ENCODE measurements around the gene HNMT. TPM values are rescaled to one million over a fixed set of nuclear protein-coding genes. Genes with fewer than 3 reads are reported as not detected.

The HNMT gene
- polyA plus RNA-seq, 1 donor from 2014 or later: not detected

- no peaks in the 10 kb centered on the region for H3K9me2 ChIP-seq (ENCODE audit: insufficient read depth, low read length)
- no peak overlapping the region for H3K9ac ChIP-seq (ENCODE audit: low read length)
- no peak overlapping the region for H3K4me2 ChIP-seq (ENCODE audit: low read length)
- no peak for TF ChIP-seq MXI1 (conservative IDR thresholded peaks at IDR 0.05; ENCODE audit: poor library complexity, severe bottlenecking)
- TF ChIP-seq POLR2AphosphoS5 (IDR thresholded peaks at IDR 0.05): no peak
- TF ChIP-seq TAF1 (IDR thresholded peaks at IDR 0.05; ENCODE audit: low read depth): no peak
- TF ChIP-seq EZH2 (IDR thresholded peaks at IDR 0.05; ENCODE audit: borderline replicate concordance, insufficient read depth, low read length, poor library complexity, severe bottlenecking): no peak
- TF ChIP-seq SMC3 (conservative IDR thresholded peaks at IDR 0.05; ENCODE audit: poor library complexity): no peak
- TF ChIP-seq CTCF (IDR thresholded peaks at IDR 0.05; ENCODE audit: poor library complexity, severe bottlenecking): no peak
- TF ChIP-seq RAD21 (conservative IDR thresholded peaks at IDR 0.05): no peak
- TF ChIP-seq EP300 (conservative IDR thresholded peaks at IDR 0.05; ENCODE audit: poor library complexity, severe bottlenecking): no peak
- no peak for TF ChIP-seq REST (IDR thresholded peaks at IDR 0.05; ENCODE audit: borderline replicate concordance)
- no peaks in the 10 kb centered on the region for H4K20me1 ChIP-seq (ENCODE audit: insufficient read depth)
- no peaks in the 10 kb centered on the region for H3K79me2 ChIP-seq (replicated peaks; ENCODE audit: insufficient read depth, low read length)
- H3K36me3 ChIP-seq (ENCODE audit: insufficient read depth, low read length): no peaks in the 10 kb centered on the region
- H3F3A ChIP-seq (ENCODE audit: insufficient read depth, low read length, poor library complexity, severe bottlenecking): no peaks in the 10 kb centered on the region
- H3K4me3 ChIP-seq (ENCODE audit: low read length): no peak overlapping the region
- no peak overlapping the region for H2AFZ ChIP-seq (ENCODE audit: low read depth, low read length)
- H3K27ac ChIP-seq (ENCODE audit: low read length): no peak overlapping the region
- H3K27me3 ChIP-seq (ENCODE audit: insufficient read depth, low read depth, low read length): no peaks in the 10 kb centered on the region
- H3K9me3 ChIP-seq (ENCODE audit: low read length): no peaks in the 10 kb centered on the region
These were observed 24.1 kb upstream of the HNMT start for GRCh38 chr2:137940154-137940553.

GRCh38 chr2:137942037-137942832 lies 22.0 kb upstream of the HNMT start:
- Histone ChIP-seq H3K79me2 (replicated peaks; ENCODE audit: insufficient read depth, low read length) (no peaks in the 10 kb centered on the region), H4K20me1 (ENCODE audit: insufficient read depth) (no peaks in the 10 kb centered on the region), H3K36me3 (ENCODE audit: insufficient read depth, low read length) (no peaks in the 10 kb centered on the region), H3K4me2 (ENCODE audit: low read length) (no peak overlapping the region), H3K9me3 (ENCODE audit: low read length) (no peaks in the 10 kb centered on the region), H3K9me2 (ENCODE audit: insufficient read depth, low read length) (no peaks in the 10 kb centered on the region), H3K27me3 (ENCODE audit: insufficient read depth, low read depth, low read length) (no peaks in the 10 kb centered on the region), H2AFZ (ENCODE audit: low read depth, low read length) (no peak overlapping the region), H3F3A (ENCODE audit: insufficient read depth, low read length, poor library complexity, severe bottlenecking) (no peaks in the 10 kb centered on the region), H3K27ac (ENCODE audit: low read length) (no peak overlapping the region), H3K9ac (ENCODE audit: low read length) (no peak overlapping the region), H3K4me3 (ENCODE audit: low read length) (no peak overlapping the region)
- TF ChIP-seq TAF1 (IDR thresholded peaks at IDR 0.05; ENCODE audit: low read depth): no peak
- TF ChIP-seq CTCF (IDR thresholded peaks at IDR 0.05; ENCODE audit: poor library complexity, severe bottlenecking): no peak
- TF ChIP-seq EZH2 (IDR thresholded peaks at IDR 0.05; ENCODE audit: borderline replicate concordance, insufficient read depth, low read length, poor library complexity, severe bottlenecking): no peak
- TF ChIP-seq RAD21 (conservative IDR thresholded peaks at IDR 0.05): no peak
- TF ChIP-seq POLR2AphosphoS5 (IDR thresholded peaks at IDR 0.05): no peak
- no peak for TF ChIP-seq REST (IDR thresholded peaks at IDR 0.05; ENCODE audit: borderline replicate concordance)
- no peak for TF ChIP-seq EP300 (conservative IDR thresholded peaks at IDR 0.05; ENCODE audit: poor library complexity, severe bottlenecking)
